Measurements from ENCODE around the gene UST. TPM values are rescaled to one million over a fixed set of nuclear protein-coding genes. Genes with fewer than 3 reads are reported as not detected.

UST gene
- total RNA-seq, 1 donor, result 13.0 TPM

DNA sequence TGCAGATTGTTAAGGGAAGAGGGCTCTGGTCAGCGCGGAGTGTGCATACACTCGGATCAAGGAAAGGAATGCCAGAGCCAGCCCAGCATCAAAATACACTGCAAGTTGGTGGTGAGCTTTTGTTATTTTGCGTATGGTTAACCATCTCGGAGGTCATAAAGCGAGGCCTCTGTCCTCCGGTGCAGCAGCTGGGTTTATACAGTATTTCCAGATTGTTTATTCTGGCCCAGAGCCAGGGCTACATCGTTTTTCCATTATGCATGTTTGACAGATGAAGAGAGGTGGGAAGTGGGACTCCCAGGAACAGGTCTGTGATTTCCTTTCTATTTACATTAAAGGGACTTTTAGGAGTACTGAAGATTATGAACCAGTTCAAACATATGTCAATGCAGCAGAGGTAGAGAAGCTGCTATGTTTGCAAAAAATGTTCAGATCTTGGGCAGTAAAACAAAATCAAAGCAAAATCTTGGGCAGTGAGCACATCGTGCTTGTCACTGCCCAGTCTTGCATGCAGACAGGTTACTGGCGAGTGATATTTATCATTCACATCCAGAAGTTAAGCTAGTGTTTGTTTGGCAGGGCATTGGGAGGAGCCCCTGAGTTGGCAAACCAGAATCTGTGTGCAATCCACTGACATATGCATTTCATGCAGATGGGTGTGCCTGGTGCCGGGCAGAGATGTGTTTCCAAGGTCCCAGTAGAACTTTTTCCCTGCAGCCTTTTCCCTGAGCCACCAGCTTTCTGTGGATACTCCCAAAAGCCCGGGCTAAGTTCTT, 314.3 kb downstream of the UST start:
- no peak overlapping the region for H3K4me3 ChIP-seq (ENCODE audit: low read depth, low read length)
- DNase-seq (ENCODE audit: low read depth), result peak; percentile 82
- TF ChIP-seq, protein P1, sequence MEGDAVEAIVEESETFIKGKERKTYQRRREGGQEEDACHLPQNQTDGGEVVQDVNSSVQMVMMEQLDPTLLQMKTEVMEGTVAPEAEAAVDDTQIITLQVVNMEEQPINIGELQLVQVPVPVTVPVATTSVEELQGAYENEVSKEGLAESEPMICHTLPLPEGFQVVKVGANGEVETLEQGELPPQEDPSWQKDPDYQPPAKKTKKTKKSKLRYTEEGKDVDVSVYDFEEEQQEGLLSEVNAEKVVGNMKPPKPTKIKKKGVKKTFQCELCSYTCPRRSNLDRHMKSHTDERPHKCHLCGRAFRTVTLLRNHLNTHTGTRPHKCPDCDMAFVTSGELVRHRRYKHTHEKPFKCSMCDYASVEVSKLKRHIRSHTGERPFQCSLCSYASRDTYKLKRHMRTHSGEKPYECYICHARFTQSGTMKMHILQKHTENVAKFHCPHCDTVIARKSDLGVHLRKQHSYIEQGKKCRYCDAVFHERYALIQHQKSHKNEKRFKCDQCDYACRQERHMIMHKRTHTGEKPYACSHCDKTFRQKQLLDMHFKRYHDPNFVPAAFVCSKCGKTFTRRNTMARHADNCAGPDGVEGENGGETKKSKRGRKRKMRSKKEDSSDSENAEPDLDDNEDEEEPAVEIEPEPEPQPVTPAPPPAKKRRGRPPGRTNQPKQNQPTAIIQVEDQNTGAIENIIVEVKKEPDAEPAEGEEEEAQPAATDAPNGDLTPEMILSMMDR (IDR thresholded peaks at IDR 0.05; ENCODE audit: insufficient read depth, low read depth, low read length), result no peak

DNA sequence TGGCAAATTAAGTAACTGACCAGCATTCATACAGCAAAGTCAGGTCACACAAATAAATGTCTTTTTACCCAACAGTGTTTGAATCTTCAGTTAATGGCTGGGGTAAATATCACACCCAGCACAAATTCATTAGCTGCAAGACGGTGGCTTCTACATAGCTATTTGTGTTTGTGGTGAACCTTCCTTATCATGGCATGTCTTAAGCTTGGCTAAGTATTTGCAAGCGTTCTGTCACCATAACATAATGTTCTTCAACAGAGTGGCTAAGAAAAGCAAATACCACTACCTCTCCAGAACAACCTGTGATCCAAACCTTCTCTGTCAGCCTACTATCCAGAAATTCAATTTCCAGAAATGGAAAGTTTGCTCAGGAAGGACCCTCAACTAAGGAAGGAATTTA, 315.1 kb downstream of the UST start:
- DNase-seq (ENCODE audit: low read depth), result no peak
- TF ChIP-seq, protein P1 (IDR thresholded peaks at IDR 0.05; ENCODE audit: insufficient read depth, low read depth, low read length), result no peak
- H3K4me3 ChIP-seq (ENCODE audit: low read depth, low read length), result no peak overlapping the region

DNA sequence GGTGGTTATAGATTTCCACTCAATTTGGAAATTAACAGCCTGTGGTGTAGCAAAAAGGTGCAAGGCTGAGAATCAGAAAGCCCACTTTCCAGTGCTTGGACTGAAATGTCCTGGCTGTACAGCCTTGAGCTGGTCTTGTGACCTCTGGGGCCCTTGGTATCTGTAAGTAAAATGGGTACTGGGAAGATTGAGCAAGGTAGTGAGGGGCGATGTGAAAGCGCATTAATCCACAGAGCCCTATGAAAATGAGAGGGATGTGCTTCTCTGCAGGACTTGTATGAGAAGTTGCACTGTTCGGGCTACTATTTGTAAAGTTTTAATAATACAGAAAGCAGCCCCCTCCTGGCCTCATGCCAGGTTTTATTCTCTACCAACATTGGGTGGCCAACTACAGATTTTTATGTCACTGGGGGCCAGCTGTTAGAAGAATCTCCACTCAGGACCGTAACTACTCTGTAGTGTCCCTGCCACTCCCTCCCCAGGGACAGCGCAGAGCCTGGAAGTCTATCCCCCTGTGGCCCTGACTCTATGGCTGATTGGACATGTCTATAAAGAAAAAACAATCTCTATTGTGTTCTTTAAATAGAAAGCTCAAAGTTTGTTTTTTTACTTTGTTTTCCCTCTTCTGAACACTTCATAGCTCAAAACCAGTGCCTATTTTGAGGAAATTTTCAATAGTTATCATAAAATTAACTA, 316.0 kb downstream of the UST start:
- TF ChIP-seq, protein P1 (IDR thresholded peaks at IDR 0.05; ENCODE audit: insufficient read depth, low read depth, low read length), result no peak
- DNase-seq (ENCODE audit: low read depth), result no peak
- no peak overlapping the region for H3K4me3 ChIP-seq (ENCODE audit: low read depth, low read length)

DNA sequence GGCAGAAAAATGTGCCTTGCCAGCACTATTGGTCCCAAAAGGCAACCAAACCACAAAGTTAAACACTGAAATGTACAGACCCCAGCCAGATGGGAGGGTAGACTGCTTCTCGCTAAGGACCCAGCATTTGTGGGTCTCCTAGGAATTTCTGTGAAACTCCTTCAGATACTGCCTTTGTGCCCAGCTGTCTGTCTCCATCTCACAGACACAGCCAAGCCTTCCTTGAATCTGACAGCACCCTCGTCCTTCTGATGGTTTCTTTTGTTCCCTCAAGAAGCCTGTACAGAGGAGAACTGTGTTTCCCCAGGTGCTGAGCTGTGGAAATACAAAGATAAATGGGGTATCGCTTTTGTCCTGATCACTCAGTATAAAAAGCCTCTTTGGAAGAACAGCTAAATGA, 316.6 kb downstream of the UST start:
- H3K4me3 ChIP-seq (ENCODE audit: low read depth, low read length), result no peak overlapping the region
- TF ChIP-seq, protein P1 (IDR thresholded peaks at IDR 0.05; ENCODE audit: insufficient read depth, low read depth, low read length), result no peak
- DNase-seq (ENCODE audit: low read depth), result no peak

DNA sequence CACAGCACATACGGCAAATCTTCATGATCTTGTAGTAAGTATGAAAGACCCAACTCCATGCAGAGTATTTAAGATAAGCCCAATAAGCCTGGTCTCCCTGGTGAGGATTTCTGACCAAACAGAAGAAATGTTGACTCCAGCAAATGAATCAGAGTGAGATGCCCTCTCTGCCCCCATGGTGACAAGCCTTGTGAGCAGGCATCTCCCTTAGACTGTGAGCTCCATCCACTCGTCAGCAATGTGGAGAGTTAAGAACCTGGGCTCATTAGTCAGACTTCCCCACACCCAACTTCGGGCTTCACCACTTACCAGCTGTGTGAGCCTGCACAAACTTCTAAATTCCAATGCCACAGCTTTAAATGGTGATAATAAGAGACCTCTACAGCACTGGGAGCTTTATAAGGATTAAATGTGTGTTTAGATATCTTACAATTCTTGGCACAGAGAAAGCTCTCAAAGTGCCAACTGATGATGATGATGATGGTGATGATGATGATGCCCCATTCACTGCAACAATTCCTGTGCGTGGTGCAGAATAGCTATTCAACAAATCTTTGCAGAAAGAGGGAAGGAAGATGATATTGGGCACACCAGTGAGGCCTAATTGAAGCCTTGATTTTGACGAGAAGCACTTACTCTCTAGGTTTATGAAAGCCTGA, 317.3 kb downstream of the UST start:
- TF ChIP-seq, protein P1 (IDR thresholded peaks at IDR 0.05; ENCODE audit: insufficient read depth, low read depth, low read length), result no peak
- H3K4me3 ChIP-seq (ENCODE audit: low read depth, low read length), result no peak overlapping the region
- no peak for DNase-seq (ENCODE audit: low read depth)

DNA sequence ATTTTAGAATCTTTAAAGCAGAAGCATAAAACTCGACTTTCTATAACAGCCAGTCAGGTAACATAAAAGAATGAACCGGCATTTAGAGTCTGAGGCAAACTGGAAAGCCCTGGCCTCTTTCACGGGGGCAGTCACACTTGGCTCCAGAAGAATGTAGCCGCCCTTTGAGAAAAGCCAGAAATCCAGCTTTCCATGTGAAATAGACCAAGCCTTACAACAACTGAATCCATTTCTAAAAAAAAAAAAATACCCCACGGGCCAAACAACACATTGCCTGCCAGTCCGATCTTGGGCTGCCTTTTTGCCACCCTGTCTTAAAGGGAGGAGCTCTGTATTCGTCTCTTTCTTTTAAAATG, 317.8 kb downstream of the UST start:
- H3K4me3 ChIP-seq (ENCODE audit: low read depth, low read length), result no peak overlapping the region
- TF ChIP-seq, protein P1 (IDR thresholded peaks at IDR 0.05; ENCODE audit: insufficient read depth, low read depth, low read length), result no peak
- DNase-seq (ENCODE audit: low read depth), result no peak
